ENCODE measurements around the gene LZTS3. TPM values are rescaled to one million over a fixed set of nuclear protein-coding genes. Genes with fewer than 3 reads are reported as not detected.
A peak's percentile ranks its signal among the peaks of the same experiment; 100 is the strongest.

Gene LZTS3
- polyA plus RNA-seq, 3 donors = 0.05 to 0.45 TPM; not detected in 1

DNA sequence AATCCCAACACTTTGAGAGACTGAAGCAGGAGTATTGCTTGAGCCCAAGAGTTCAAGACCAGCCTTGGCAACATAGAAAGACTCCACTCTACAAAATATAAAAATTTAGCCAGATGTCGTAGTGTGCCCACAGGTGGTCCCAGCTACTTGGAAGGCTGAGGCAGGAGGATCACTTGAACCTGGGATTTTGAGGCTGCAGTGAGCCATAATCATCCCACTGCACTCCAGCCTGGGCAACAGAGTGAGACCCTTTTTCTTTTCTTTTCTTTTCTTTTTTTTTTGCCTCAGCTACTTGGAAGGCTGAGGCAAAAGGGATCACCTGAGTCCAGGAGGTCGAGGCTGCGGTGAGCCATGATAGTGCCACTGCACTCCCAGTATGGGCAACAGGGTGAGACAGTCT is 31.6 kb downstream of the LZTS3 start:
- Mint-ChIP-seq H3K36me3 (peaks cover 25 to 43% of the 10 kb centered on the region in 2 donors), H3K27ac (peak overlapping the region in 1 of 7 donors; percentile 41), H3K9me3 (peaks cover 3 to 12% (median 5%) of the 10 kb centered on the region in 7 donors), H3K4me3 (no peak overlapping the region), H3K27me3 (ENCODE audit: low read depth in 3 of 3) (peaks cover 0 to 2% (median 0%) of the 10 kb centered on the region in 3 donors), H3K4me1 (no peaks in the 10 kb centered on the region)
- Histone ChIP-seq H3K36me3 (replicated peaks in 1 of 2; ENCODE audit: control insufficient read depth in 1 of 2, insufficient read depth in 2 of 2, low read length in 2 of 2) (peaks cover 2 to 32% of the 10 kb centered on the region in 2 donors), H3K9ac (ENCODE audit: insufficient read depth, low read length, poor library complexity, severe bottlenecking) (no peak overlapping the region), H3K4me1 (ENCODE audit: control insufficient read depth in 1 of 2, insufficient read depth in 2 of 2, low read length in 2 of 2) (no peaks in the 10 kb centered on the region), H3K79me2 (ENCODE audit: insufficient read depth, low read length) (peaks cover 60% of the 10 kb centered on the region), H3K27me3 (ENCODE audit: control insufficient read depth in 2 of 2, insufficient read depth in 2 of 2, low read length in 2 of 2) (no peaks in the 10 kb centered on the region), H3K27ac (ENCODE audit: low read depth in 1 of 2, low read length in 2 of 2) (no peak overlapping the region), H4K20me1 (ENCODE audit: insufficient read depth, low read length) (peaks cover 94% of the 10 kb centered on the region), H2AFZ (ENCODE audit: insufficient read depth, low read depth, low read length, poor library complexity, severe bottlenecking) (no peak overlapping the region), H3K4me3 (replicated peaks in 1 of 3; ENCODE audit: low read depth in 2 of 3, low read length in 3 of 3) (no peak overlapping the region), H3K9me3 (replicated peaks in 1 of 2; ENCODE audit: control insufficient read depth in 1 of 2, insufficient read depth in 1 of 2, low read length in 2 of 2) (peaks cover 0 to 10% of the 10 kb centered on the region in 2 donors), H3K4me2 (replicated peaks; ENCODE audit: extremely low read depth, low read length, poor library complexity, severe bottlenecking) (no peak overlapping the region)
- DNase-seq = no peak
- TF ChIP-seq, protein P1, sequence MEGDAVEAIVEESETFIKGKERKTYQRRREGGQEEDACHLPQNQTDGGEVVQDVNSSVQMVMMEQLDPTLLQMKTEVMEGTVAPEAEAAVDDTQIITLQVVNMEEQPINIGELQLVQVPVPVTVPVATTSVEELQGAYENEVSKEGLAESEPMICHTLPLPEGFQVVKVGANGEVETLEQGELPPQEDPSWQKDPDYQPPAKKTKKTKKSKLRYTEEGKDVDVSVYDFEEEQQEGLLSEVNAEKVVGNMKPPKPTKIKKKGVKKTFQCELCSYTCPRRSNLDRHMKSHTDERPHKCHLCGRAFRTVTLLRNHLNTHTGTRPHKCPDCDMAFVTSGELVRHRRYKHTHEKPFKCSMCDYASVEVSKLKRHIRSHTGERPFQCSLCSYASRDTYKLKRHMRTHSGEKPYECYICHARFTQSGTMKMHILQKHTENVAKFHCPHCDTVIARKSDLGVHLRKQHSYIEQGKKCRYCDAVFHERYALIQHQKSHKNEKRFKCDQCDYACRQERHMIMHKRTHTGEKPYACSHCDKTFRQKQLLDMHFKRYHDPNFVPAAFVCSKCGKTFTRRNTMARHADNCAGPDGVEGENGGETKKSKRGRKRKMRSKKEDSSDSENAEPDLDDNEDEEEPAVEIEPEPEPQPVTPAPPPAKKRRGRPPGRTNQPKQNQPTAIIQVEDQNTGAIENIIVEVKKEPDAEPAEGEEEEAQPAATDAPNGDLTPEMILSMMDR (IDR thresholded peaks at IDR 0.05) = no peak
- WGBS (ENCODE audit: insufficient coverage) = 100% methylated on average over 1 of the region's 3 CpGs
- intact Hi-C loops (cut with micrococcal nuclease) = no loop called here

DNA sequence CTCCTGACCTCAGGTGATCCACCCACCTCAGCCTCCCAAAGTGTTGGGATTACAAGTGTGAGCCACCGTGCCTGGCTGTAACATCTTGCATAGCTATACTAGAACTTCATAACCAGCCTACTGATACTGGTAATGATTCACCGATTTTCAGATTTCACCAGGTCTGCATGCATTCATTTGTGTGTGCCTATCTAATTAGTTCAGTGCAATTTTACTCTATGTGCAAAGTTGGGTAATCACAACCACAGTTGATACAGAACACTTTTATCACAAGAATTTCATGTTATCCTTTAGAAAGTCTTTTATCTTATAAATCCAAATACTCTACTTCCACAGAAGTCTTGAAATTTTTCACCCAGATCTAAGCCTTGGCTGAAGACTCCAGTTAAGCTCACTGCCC is 35.9 kb downstream of the LZTS3 start:
- intact Hi-C loops (cut with micrococcal nuclease) = no loop called here
- 83% methylated on average over 1 of the region's 2 CpGs for WGBS (ENCODE audit: insufficient coverage)
- no peaks in the 10 kb centered on the region for H3K27me3 Mint-ChIP-seq (ENCODE audit: low read depth in 3 of 3)
- Histone ChIP-seq H3K79me2 (ENCODE audit: insufficient read depth, low read length) (peaks cover 35% of the 10 kb centered on the region), H3K27ac (ENCODE audit: low read depth in 1 of 2, low read length in 2 of 2) (no peak overlapping the region), H3K9ac (ENCODE audit: insufficient read depth, low read length, poor library complexity, severe bottlenecking) (no peak overlapping the region), H3K9me3 (replicated peaks in 1 of 2; ENCODE audit: control insufficient read depth in 1 of 2, insufficient read depth in 1 of 2, low read length in 2 of 2) (no peaks in the 10 kb centered on the region), H3K4me1 (ENCODE audit: control insufficient read depth in 1 of 2, insufficient read depth in 2 of 2, low read length in 2 of 2) (no peaks in the 10 kb centered on the region), H3K4me3 (replicated peaks in 1 of 3; ENCODE audit: low read depth in 2 of 3, low read length in 3 of 3) (no peak overlapping the region), H3K4me2 (replicated peaks; ENCODE audit: extremely low read depth, low read length, poor library complexity, severe bottlenecking) (no peak overlapping the region), H3K36me3 (replicated peaks in 1 of 2; ENCODE audit: control insufficient read depth in 1 of 2, insufficient read depth in 2 of 2, low read length in 2 of 2) (peaks cover 0 to 8% of the 10 kb centered on the region in 2 donors), H2AFZ (ENCODE audit: insufficient read depth, low read depth, low read length, poor library complexity, severe bottlenecking) (no peak overlapping the region), H4K20me1 (ENCODE audit: insufficient read depth, low read length) (peaks cover 83% of the 10 kb centered on the region), H3K27me3 (ENCODE audit: control insufficient read depth in 2 of 2, insufficient read depth in 2 of 2, low read length in 2 of 2) (no peaks in the 10 kb centered on the region)
- DNase-seq = no peak
- H3K4me3 Mint-ChIP-seq = no peak overlapping the region
- H3K27ac Mint-ChIP-seq = no peak overlapping the region
- TF ChIP-seq, protein P1 (IDR thresholded peaks at IDR 0.05) = no peak
- H3K9me3 Mint-ChIP-seq = peaks cover 0 to under 1% (median 0%) of the 10 kb centered on the region in 7 donors
- no peaks in the 10 kb centered on the region for H3K4me1 Mint-ChIP-seq
- peaks cover 15 to 22% of the 10 kb centered on the region in 2 donors for H3K36me3 Mint-ChIP-seq
